Loucy (cell line): ENCODE measurements around the gene RIPOR3.

Source experiments
- EZH2phosphoT487 ChIP-seq: fragments of 200-600 bp; IDR thresholded peaks from 2 replicates; pipeline ENCODE4 v1.6.1; 2018; ENCODE audit warnings: antibody characterized with exemption, mild to moderate bottlenecking, moderate library complexity, borderline replicate concordance
- TF ChIP-seq, protein P1 (sequence below): fragments of 200-600 bp; sonication (generic); conservative IDR thresholded peaks from 2 replicates; pipeline ENCODE4 v1.5.1; 2014; ENCODE audit warnings: mild to moderate bottlenecking, antibody characterized with exemption, low read length

DNA sequence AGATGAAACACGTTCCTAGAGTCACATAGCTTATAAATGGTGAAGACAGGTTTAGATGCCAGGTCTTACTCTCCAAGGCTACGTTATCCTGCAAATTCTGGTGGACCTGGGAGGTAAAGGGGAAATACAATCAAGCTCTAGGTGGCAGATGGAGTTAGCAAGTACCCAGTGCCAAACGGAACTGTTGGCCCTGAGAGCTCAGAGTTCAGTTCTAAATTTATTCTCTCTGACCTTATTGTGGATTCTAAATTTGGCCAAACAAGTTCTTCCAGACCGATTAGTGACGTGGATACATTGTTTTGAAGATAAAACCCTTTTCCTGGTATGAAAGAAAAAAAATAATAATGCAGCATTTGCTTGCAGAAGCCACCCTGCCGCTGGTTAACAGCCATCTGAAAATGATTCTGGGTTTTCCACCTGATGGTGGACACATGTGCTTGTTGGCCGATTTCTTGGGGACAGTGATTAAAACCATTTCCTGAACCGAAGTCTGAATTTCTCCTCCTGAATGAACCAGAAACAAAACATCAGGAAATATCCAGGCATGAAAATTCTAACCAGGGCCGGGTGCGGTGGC, 32.5 kb downstream of the RIPOR3 start:
- TF ChIP-seq, protein P1, sequence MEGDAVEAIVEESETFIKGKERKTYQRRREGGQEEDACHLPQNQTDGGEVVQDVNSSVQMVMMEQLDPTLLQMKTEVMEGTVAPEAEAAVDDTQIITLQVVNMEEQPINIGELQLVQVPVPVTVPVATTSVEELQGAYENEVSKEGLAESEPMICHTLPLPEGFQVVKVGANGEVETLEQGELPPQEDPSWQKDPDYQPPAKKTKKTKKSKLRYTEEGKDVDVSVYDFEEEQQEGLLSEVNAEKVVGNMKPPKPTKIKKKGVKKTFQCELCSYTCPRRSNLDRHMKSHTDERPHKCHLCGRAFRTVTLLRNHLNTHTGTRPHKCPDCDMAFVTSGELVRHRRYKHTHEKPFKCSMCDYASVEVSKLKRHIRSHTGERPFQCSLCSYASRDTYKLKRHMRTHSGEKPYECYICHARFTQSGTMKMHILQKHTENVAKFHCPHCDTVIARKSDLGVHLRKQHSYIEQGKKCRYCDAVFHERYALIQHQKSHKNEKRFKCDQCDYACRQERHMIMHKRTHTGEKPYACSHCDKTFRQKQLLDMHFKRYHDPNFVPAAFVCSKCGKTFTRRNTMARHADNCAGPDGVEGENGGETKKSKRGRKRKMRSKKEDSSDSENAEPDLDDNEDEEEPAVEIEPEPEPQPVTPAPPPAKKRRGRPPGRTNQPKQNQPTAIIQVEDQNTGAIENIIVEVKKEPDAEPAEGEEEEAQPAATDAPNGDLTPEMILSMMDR = no peak
- no peak for TF ChIP-seq EZH2phosphoT487
